SK-MEL-5 (cell line): ENCODE data around the gene TMEM184A. TPM values are rescaled to one million over a fixed set of nuclear protein-coding genes. Genes with fewer than 3 reads are reported as not detected.
"Not testable (repeated sequence)": the region's sequence is repeated elsewhere in the genome, so short reads cannot be mapped to it uniquely, and the experiment has no call there.

ENCODE experiments used
- DNase-seq: peaks from one replicate; pipeline ENCODE4 v3.0.0-alpha.2; 2016; ENCODE audit warnings: low read depth, low spot score
- in situ Hi-C: cut with HindIII; loops from 2 replicates; pipeline ENCODE4 v1.10.0; 2016; ENCODE audit warnings: low sequenced_read_pairs, high pct_unique_total_duplicates, low pct_unique_long_range_greater_than_20kb
- total RNA-seq: library from RNA; depleted of rRNA; stranded (reverse); fragments of >200 nt; shearing (Covaris generic); gene quantifications from 2 replicates; pipeline ENCODE4 v1.2.3, GENCODE V29; 2014

Gene TMEM184A
- total RNA-seq, 1 experiment from 2014 or later: 0.16 TPM

GRCh38 chr7:1592299-1592871, 36.4 kb upstream of the TMEM184A start:
- DNase-seq: no peak
- in situ Hi-C loops: no loop called here

- in situ Hi-C loops: no loop called here
- DNase-seq: no peak
These were observed 35.9 kb upstream of the TMEM184A start for GRCh38 chr7:1591876-1592275.

GRCh38 chr7:1591396-1591795, 35.4 kb upstream of the TMEM184A start:
- no peak for DNase-seq
- in situ Hi-C loops: no loop called here

- in situ Hi-C loops: no loop called here
- no peak for DNase-seq
These were observed 34.9 kb upstream of the TMEM184A start for GRCh38 chr7:1590887-1591286.

GRCh38 chr7:1590476-1590875, 34.5 kb upstream of the TMEM184A start:
- DNase-seq: no peak
- in situ Hi-C loops: no loop called here

- in situ Hi-C loops: no loop called here
- DNase-seq: no peak
These were observed 33.0 kb upstream of the TMEM184A start for GRCh38 chr7:1588978-1589377.

- in situ Hi-C loops: no loop called here
- DNase-seq: no peak
These were observed 31.7 kb upstream of the TMEM184A start for GRCh38 chr7:1587738-1588137.

- in situ Hi-C loops: no loop called here
- no peak for DNase-seq
These were observed 31.1 kb upstream of the TMEM184A start for GRCh38 chr7:1586827-1587705.

- in situ Hi-C loops: no loop called here
- no peak for DNase-seq
These were observed 30.3 kb upstream of the TMEM184A start for GRCh38 chr7:1586126-1586826.

GRCh38 chr7:1585142-1585981, 29.4 kb upstream of the TMEM184A start:
- no peak for DNase-seq
- in situ Hi-C loops: no loop called here

- in situ Hi-C loops: no loop called here
- no peak for DNase-seq
These were observed 28.7 kb upstream of the TMEM184A start for GRCh38 chr7:1584700-1585099.

GRCh38 chr7:1583241-1583930, 27.4 kb upstream of the TMEM184A start:
- in situ Hi-C loops, DNase-seq: not testable (repeated sequence)

GRCh38 chr7:1580422-1581030, 24.5 kb upstream of the TMEM184A start:
- DNase-seq: no peak
- in situ Hi-C loops: no loop called here

- in situ Hi-C loops: no loop called here
- peak; percentile 83 for DNase-seq
These were observed 23.7 kb upstream of the TMEM184A start for GRCh38 chr7:1579481-1580421.

- no peak for DNase-seq
- in situ Hi-C loops: no loop called here
These were observed 22.5 kb upstream of the TMEM184A start for GRCh38 chr7:1578513-1578912.
